Kidney (tissue), 14 donors: ENCODE data around the gene KRTAP5-8. TPM values are rescaled to one million over a fixed set of nuclear protein-coding genes. Genes with fewer than 3 reads are reported as not detected.

Experiments
- DNase-seq, 5 donors: peaks; one replicate each; pipeline ENCODE4 v3.0.0-alpha.2; 2013 to 2020
- FAIRE-seq: peaks from 2 replicates; lab custom pipeline; 2012; peaks lifted over from hg19 to GRCh38; lab: Jason Lieb, UNC
- H3K27ac ChIP-seq, 2 donors: one replicate each; pipeline ENCODE4 v1.7.0; 2013; ENCODE audit warnings: low read depth in 2 of 2, low read length in 2 of 2, inconsistent platforms in 1 of 2
- H3K27me3 ChIP-seq: one replicate; pipeline ENCODE4 v1.7.1; 2013; ENCODE audit warnings: low read length, inconsistent platforms; ENCODE audit not compliant: control insufficient read depth, insufficient read depth
- H3K36me3 ChIP-seq, 3 donors: one replicate each; pipeline versions ENCODE4 v1.7.0 to v1.7.1; 2013; ENCODE audit warnings: low read length in 3 of 3, control low read depth in 1 of 3, inconsistent platforms in 1 of 3; ENCODE audit not compliant: insufficient read depth in 3 of 3, control insufficient read depth in 2 of 3
- H3K4me1 ChIP-seq, 3 donors: one replicate each; pipeline versions ENCODE4 v1.7.0 to v1.7.1; 2013; ENCODE audit warnings: low read length in 3 of 3, inconsistent platforms in 1 of 3, low read depth in 1 of 3; ENCODE audit not compliant: control insufficient read depth in 2 of 3, insufficient read depth in 2 of 3
- H3K4me3 ChIP-seq, 3 donors: one replicate each; pipeline versions ENCODE4 v1.7.0 to v1.8.1; 2013; ENCODE audit warnings: low read length in 3 of 3, control low read depth in 1 of 3, inconsistent platforms in 1 of 3
- H3K9ac ChIP-seq, 3 donors: one replicate each; pipeline versions ENCODE4 v1.7.0 to v1.7.1; 2013; ENCODE audit warnings: low read length in 3 of 3, control low read depth in 1 of 3, inconsistent platforms in 1 of 3
- H3K9me3 ChIP-seq, 3 donors: one replicate each; pipeline versions ENCODE4 v1.7.0 to v1.7.1; 2013; ENCODE audit warnings: low read length in 3 of 3, control low read depth in 1 of 3, inconsistent platforms in 1 of 3; ENCODE audit not compliant: control insufficient read depth in 2 of 3, insufficient read depth in 1 of 3
- intact Hi-C: fragments of 100-400 bp; cut with DNase I; formaldehyde crosslinking; loops from one replicate; pipeline ENCODE4 v1.11.1; 2022
- polyA plus RNA-seq: library from polyadenylated mRNA; stranded (reverse); fragments of 350-450 nt; fragmentation: Illumina TruSeq; extraction: RNeasy Lipid Tissue Mini Kit (QIAGEN cat#74804); gene quantifications from one replicate; pipeline ENCODE4 v1.2.3, GENCODE V29; 2014; ENCODE audit warnings: low read depth, low replicate concordance; ENCODE audit not compliant: insufficient read depth
- total RNA-seq: library from RNA; stranded (reverse); fragmentation: NEBNext Ultra II Directional; extraction: Animal tissue kit (Norgen Biotek cat#: 25700); gene quantifications from one replicate; pipeline ENCODE4 v1.2.1, GENCODE V29; 2021
- TF ChIP-seq, protein P1 (sequence below): IDR thresholded peaks from 3 replicates; pipeline ENCODE4 v1.5.1; 2012; ENCODE audit warnings: mild to moderate bottlenecking, moderate library complexity, borderline replicate concordance; ENCODE audit not compliant: insufficient read depth; ENCODE audit errors: extremely low read depth
- donor health status: control.
- donor health status: control.
- donor health status: control.
- donor health status: control.
- donor health status: control.
- donor health status: DM: yes; HTN: yes; CAD: no.
- donor health status: Normal renal cell carcinoma (clear cell type).

The KRTAP5-8 gene
- total and polyA plus RNA-seq, 2 donors from 2014 or later, result 0.35 to 1.8 TPM

DNA sequence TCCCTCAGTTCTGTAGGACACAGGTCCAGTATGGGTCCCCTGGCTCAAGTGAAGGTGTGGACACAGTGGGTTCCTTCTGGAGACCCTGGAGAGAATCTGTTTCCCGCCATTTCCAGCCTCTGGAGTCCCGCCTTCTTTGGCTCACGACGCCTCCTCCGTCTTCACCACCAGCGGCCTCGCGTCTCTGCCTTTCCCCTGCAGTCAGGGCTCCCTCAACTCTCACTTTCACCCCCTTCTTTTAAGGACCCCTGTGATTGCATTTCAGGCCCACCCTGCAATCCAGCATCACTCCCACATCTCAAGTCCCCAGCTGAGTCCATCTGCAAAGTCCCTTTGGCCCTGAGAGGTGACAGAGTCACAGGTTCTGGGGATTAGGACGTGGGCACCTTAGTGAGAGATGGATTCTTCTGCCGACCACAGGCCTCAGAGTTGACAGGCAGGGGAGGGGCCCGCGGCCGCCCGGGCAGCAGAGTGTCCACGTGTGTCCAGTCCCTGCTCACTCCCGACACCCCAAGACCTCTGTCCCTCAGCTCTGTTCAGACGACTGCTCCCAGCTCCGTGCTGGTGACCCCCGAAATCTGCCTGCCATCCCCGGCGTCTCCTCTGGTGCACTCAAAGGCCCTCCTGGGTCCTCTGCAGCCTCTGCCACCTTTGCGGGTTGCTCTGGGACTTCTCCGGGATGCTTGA, 47.6 kb upstream of the KRTAP5-8 start:
- no peak for FAIRE-seq
- peaks cover 4 to 27% (median 14%) of the 10 kb centered on the region in 3 donors for H3K36me3 ChIP-seq
- H3K27ac ChIP-seq, result no peak overlapping the region
- no peaks in the 10 kb centered on the region for H3K27me3 ChIP-seq
- H3K9me3 ChIP-seq, result no peaks in the 10 kb centered on the region
- peak in 1 of 5 donors; percentile 26 for DNase-seq
- TF ChIP-seq, protein P1, sequence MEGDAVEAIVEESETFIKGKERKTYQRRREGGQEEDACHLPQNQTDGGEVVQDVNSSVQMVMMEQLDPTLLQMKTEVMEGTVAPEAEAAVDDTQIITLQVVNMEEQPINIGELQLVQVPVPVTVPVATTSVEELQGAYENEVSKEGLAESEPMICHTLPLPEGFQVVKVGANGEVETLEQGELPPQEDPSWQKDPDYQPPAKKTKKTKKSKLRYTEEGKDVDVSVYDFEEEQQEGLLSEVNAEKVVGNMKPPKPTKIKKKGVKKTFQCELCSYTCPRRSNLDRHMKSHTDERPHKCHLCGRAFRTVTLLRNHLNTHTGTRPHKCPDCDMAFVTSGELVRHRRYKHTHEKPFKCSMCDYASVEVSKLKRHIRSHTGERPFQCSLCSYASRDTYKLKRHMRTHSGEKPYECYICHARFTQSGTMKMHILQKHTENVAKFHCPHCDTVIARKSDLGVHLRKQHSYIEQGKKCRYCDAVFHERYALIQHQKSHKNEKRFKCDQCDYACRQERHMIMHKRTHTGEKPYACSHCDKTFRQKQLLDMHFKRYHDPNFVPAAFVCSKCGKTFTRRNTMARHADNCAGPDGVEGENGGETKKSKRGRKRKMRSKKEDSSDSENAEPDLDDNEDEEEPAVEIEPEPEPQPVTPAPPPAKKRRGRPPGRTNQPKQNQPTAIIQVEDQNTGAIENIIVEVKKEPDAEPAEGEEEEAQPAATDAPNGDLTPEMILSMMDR, result no peak
- H3K4me3 ChIP-seq, result no peak overlapping the region
- intact Hi-C loops, result no loop called here
- H3K9ac ChIP-seq, result no peak overlapping the region
- peaks cover 0 to 2% (median 0%) of the 10 kb centered on the region in 3 donors for H3K4me1 ChIP-seq

DNA sequence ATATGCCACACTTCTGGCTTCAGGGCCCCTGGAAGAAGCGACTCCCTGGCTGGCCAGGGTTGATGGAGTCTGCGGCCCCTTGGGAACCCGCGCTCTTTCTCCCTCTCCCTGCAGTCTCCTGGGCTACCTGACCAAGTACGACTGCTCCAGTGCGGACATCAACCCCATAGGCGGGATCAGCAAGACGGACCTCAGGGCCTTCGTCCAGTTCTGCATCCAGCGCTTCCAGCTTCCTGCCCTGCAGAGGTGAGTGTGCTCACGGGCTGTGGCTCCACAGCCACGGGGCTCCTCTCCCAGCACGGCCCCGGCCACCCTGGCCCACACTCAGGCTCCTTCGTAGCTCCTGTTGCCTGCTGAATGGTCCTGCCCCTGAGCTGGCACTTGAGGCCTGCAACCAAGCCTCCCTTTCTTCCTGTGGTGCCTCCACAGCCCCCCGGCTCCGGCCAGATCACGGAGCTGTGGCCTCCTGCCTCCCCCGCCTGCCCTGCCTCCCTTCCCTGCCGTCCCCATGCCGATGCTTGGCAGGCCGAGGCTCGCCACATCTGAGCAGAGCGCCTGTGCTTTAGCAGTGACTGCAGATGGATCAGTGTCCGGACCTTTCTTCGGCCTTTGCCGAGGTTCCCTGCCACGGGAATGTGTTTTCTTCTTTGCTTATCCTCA, 47.0 kb upstream of the KRTAP5-8 start:
- TF ChIP-seq, protein P1, result no peak
- DNase-seq (no peak), FAIRE-seq (no peak)
- H3K4me3 ChIP-seq, result no peak overlapping the region
- peaks cover 0 to 2% (median 0%) of the 10 kb centered on the region in 3 donors for H3K4me1 ChIP-seq
- H3K36me3 ChIP-seq, result peaks cover 4 to 28% (median 18%) of the 10 kb centered on the region in 3 donors
- intact Hi-C loops, result no loop called here
- H3K9ac ChIP-seq, result no peak overlapping the region
- no peaks in the 10 kb centered on the region for H3K9me3 ChIP-seq
- H3K27ac ChIP-seq, result no peak overlapping the region
- no peaks in the 10 kb centered on the region for H3K27me3 ChIP-seq

GRCh38 chr11:71491531-71491930, 46.3 kb upstream of the KRTAP5-8 start:
- TF ChIP-seq, protein P1, result no peak
- Histone ChIP-seq H3K36me3 (peaks cover 0 to 28% (median 21%) of the 10 kb centered on the region in 3 donors), H3K27me3 (no peaks in the 10 kb centered on the region), H3K9ac (no peak overlapping the region), H3K9me3 (no peaks in the 10 kb centered on the region), H3K4me3 (no peak overlapping the region), H3K27ac (no peak overlapping the region), H3K4me1 (peaks cover 0 to 2% (median 0%) of the 10 kb centered on the region in 3 donors)
- DNase-seq, result no peak
- intact Hi-C loops, result no loop called here
- FAIRE-seq, result no peak
